Measurements from ENCODE around the gene IL1F10.

Gene IL1F10

GRCh38 chr2:113058998-113059960, 8.5 kb upstream of the IL1F10 start, which contains the start of gene IL36RN:
Gene IL36RN (plus strand): TSS chr2:113059198. CDS start chr2:113059439, 241 bp downstream.
- no peak for DNase-seq (ENCODE audit: low read depth in 2 of 2)

DNA sequence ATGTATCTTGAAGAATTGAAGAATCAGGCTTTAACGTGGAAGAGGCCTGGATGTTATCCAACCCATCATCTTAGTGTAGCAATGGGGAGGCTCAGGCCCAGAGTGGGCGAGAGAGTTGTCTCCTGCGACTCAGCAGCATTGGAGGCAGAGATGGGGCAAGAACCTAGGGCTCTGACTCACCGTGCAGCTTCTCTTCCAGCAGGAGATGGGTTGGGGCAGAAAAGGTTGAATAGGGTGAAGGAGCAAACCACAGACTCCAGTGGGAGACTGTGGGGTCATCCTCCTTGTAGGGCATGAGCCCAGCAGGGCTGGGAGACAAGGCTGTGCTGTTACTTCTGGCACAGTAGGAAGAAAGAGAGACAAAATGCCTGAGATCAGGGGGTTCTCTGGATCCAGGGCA, 7.4 kb upstream of the IL1F10 start:
- no peak for DNase-seq (ENCODE audit: low read depth in 2 of 2)

DNA sequence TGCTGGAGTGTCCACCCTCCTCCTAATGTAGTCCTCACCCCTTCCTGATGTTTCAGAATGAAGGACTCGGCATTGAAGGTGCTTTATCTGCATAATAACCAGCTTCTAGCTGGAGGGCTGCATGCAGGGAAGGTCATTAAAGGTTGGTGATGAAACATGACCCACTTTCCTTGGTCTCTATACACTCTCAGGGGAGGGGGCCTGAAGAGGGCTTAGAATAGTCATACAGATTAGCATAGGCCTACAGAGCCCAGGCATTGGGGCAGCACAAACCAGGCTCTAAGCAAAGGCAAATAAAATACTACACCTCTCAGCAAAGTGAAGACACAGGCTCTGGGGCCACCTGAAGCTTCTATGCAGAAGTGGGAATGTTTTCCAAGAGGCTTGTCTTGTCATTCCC, 7.0 kb upstream of the IL1F10 start:
- no peak for DNase-seq (ENCODE audit: low read depth in 2 of 2)

GRCh38 chr2:113061241-113061640, 6.5 kb upstream of the IL1F10 start:
- DNase-seq (ENCODE audit: low read depth in 2 of 2) = no peak

GRCh38 chr2:113061896-113062770, 5.6 kb upstream of the IL1F10 start:
- DNase-seq (ENCODE audit: low read depth in 2 of 2) = no peak

DNA sequence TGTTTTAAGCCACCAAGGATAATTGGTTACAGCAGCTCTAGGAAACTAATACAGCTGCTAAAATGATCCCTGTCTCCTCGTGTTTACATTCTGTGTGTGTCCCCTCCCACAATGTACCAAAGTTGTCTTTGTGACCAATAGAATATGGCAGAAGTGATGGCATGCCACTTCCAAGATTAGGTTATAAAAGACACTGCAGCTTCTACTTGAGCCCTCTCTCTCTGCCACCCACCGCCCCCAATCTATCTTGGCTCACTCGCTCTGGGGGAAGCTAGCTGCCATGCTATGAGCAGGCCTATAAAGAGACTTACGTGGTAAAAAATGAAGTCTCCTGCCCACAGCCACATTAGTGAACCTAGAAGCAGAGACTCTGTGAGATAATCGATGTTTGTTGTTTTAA, 3.5 kb upstream of the IL1F10 start:
- no peak for DNase-seq (ENCODE audit: low read depth in 2 of 2)

GRCh38 chr2:113064898-113065297, 2.9 kb upstream of the IL1F10 start:
- no peak for DNase-seq (ENCODE audit: low read depth in 2 of 2)

DNA sequence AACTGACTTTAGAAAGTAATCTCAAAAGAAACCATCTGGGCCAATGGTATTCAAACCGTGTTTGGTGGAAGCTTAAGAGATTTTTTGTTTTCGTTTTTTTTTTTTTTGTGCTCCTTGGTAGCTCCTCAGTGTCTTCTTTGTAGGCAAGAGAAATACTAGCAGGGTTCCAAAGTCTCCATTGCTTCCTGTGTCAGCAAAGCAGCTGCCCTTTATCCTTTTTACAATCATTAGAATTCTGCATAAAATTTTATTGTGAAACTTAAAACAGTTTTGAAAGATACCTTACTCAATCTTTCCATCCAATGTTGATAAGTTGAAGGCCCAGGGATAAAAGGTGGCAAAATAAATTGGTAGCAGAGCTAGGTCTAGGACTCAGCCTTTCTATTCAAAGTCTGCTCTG, 479 bp downstream of the IL1F10 start:
- no peak for DNase-seq (ENCODE audit: low read depth in 2 of 2)

DNA sequence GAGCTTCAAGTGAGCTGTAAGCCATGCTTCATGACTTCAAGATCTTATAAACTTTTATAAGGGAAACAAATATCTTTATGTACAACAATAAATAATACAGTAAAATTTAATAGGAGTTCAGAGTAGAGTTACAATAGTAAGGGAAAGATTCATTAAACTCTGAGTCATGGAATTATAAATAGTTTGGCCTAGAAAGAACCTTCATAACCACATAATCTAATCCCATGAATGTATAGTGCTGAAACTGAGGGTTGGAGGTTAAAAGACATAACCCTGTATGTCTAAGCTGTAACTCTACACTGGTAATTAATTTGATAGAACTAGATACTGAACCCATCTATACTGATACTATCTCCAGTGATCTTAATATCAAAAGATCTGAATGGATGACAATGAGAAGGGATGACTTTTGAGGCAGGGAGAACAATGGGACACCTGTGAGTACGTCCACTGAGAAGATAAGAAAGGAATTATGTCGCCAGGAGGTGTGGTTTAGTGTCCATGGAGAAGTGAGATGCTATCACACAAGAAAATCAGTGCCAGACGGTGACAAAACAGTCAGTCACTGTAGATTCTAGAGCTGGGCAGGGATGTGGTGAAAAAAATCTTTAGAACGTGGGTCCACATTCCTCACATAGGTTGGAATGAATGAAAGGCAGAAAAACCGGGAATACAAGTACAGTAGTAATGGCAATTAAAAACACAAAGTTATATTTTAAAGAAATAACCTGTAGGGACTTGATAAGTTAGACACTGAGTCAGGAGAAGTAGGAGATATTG, 1.1 kb downstream of the IL1F10 start:
- DNase-seq (ENCODE audit: low read depth in 2 of 2) = no peak

- no peak for DNase-seq (ENCODE audit: low read depth in 2 of 2)
These were observed 2.2 kb downstream of the IL1F10 start for GRCh38 chr2:113069676-113070605.

- no peak for DNase-seq (ENCODE audit: low read depth in 2 of 2)
These were observed 2.8 kb downstream of the IL1F10 start for GRCh38 chr2:113070606-113070975.

DNA sequence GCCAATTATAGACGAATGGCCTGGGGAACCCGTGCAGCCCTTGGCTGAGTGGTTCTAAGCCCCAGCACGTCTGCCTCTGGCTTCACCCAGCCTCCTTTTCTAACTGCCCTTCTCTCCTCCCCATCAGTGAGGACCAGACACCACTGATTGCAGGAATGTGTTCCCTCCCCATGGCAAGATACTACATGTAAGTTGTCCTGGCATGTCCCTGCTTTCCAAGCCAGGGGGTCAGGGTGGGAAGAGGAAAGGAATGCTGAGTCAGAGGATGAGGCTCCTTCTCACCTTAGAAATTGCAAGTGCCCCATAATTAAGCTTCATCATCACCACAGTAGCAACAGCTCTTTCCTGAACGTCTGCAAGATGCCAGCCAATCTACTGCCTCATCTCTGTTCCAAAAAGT, 4.8 kb downstream of the IL1F10 start:
- no peak for DNase-seq (ENCODE audit: low read depth in 2 of 2)

DNA sequence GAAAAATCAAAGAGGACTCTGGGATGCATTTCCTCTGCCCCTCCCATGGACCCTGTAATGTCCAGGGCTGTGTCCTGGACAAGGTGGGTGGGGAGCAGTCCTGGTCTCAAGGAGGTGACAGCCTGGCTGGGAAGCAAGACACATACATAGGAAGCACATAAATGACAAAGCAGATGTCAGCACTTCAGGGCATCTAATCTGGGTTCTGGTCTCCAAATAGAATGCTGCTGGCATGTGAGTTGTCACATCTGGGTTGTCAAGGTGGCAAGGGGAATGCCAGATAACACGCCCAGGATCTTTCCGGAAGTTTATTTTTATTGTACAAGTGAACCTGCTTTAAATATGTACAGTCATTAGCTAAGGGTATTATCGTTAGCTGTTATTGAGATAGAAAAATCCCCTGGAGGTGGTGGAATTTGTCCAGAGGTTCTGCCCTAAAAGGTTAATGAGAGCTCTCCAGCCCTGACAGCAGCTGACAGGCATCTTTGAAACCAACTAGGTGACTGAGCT, 5.6 kb downstream of the IL1F10 start:
- DNase-seq (ENCODE audit: low read depth in 2 of 2) = no peak

- DNase-seq (ENCODE audit: low read depth in 2 of 2) = no peak
These were observed 7.3 kb downstream of the IL1F10 start for GRCh38 chr2:113075030-113075429.

GRCh38 chr2:113075600-113075999, 7.8 kb downstream of the IL1F10 start:
- DNase-seq (ENCODE audit: low read depth in 2 of 2) = no peak

GRCh38 chr2:113076954-113077669, 9.3 kb downstream of the IL1F10 start:
- no peak for DNase-seq (ENCODE audit: low read depth in 2 of 2)

DNA sequence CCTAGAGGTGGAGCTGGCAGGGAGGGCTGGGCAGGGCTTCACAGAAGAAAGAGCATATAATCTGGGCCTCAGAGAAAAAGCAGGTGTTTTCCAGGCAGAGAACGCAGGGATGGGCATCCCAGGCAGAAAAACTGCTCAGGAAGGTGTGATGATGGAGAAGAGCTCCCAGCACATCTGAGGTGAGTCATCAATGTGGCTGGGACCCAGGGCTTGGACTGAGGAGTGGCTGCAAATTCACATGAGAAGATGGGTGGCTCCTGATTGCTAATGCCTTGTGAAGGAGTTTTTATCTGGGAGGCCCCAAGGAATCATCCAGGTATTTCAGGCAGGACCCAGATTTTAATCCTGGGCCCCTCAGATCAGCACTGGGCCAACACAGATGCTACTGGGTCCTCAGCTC, 10.2 kb downstream of the IL1F10 start:
- DNase-seq (ENCODE audit: low read depth in 2 of 2) = no peak

DNA sequence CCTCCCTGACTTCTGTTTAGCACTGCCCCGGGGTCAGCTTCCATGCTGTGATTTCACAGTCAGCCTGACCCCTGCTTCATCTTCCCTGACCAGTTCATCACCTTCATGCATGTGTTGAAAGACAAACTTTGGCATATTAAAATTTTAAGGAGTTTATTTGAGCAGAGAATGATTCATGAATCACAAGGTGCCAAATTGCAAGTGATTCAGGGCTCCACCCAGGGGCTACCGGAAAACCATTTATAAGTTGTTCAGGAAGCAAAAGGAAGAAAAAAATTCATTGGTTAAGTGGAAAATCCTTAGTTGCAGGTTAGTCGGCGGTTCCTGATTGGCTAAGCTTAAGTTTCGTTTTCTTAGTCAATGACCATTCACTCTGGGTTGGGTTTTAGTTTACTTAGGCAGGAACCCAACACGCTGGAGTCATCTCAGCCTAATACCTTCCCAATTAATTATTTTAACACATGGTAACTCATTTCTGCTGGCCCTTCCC, 10.6 kb downstream of the IL1F10 start:
- DNase-seq (ENCODE audit: low read depth in 2 of 2) = no peak

DNA sequence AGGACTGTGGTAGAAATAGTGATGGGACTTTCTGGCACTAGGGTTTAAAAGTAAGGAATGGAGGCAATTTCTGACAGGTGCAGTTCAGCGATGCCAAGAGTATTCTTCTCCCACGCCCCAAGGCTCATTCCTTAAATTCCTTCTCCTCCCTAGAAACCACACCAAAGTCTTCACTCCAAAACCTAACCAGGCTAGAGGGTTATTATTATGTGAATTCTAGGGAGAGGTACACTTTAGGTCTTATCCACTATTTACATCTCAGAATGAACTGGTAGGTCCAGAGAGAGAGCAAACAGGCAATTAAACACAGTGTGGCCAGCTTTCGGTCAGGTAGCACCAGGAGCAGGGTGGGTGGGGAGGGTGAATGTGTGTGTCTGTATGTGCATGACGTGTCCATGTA, 11.4 kb downstream of the IL1F10 start:
- no peak for DNase-seq (ENCODE audit: low read depth in 2 of 2)

DNA sequence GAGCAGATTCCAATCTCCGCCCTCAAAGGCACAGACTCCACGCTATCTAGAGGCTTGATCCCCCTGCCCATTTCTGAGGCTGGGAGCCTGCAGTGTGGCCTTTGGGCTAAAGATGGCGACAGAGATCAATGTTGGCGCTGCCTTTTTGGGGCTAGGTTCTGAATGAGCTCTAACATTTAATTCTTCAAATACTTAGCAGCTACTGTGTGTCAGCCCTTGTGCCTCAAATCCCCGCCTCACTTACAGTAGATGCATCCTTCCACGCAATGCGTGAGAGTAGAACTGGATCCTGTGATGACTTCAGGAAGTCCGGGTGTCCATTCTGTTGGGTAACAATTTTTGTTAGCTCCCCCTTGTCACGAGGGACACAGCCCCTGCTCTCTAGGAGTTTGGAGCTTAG, 12.4 kb downstream of the IL1F10 start:
- DNase-seq (ENCODE audit: low read depth in 2 of 2) = peak; percentile 50 to 52

Data from activated CD4-positive, alpha-beta T cell treated with anti-CD3 and anti-CD28 coated beads for 24 hours (primary cell).